OCI-LY7 (cell line): ENCODE data around the gene ZCCHC3. TPM values are rescaled to one million over a fixed set of nuclear protein-coding genes. Genes with fewer than 3 reads are reported as not detected.

Experiments
- BruUV-seq: library from RNA; stranded (reverse); fragments of 400-500 nt; replicated peaks from 2 replicates; lab custom pipeline; 2021; lab: Mats Ljungman, UMichigan
- CTCF ChIA-PET: fragments of 300-600 bp; sonication (Branson Sonifier 250); formaldehyde crosslinking; loops from one replicate; lab custom pipeline; 2022; ENCODE audit warnings: antibody characterized with exemption; ENCODE audit not compliant: unreplicated experiment; lab: Charles Lee
- POLR2A ChIA-PET: fragments of 300-600 bp; sonication (Branson Sonifier 250); formaldehyde crosslinking; loops from one replicate; lab custom pipeline; 2022; ENCODE audit warnings: antibody characterized with exemption; lab: Charles Lee
- DNase-seq: peaks from one replicate; pipeline ENCODE4 v3.0.0-alpha.2; 2015; ENCODE audit warnings: low spot score
- H2AFZ ChIP-seq: fragments of 200-600 bp; sonication (generic), shearing (Covaris generic); 2 replicates; pipeline ENCODE4 v1.6.1; 2014; ENCODE audit warnings: mild to moderate bottlenecking, antibody characterized with exemption, low read length, moderate library complexity
- H3K27ac ChIP-seq: fragments of 200-600 bp; sonication (generic); 2 replicates; pipeline ENCODE4 v1.5.1; 2014; ENCODE audit warnings: mixed run types, low read depth, mild to moderate bottlenecking, moderate library complexity, low read length, inconsistent platforms; ENCODE audit not compliant: poor library complexity, severe bottlenecking
- H3K36me3 ChIP-seq: fragments of 200-600 bp; sonication (generic); 2 replicates; pipeline ENCODE4 v1.6.1; 2014; ENCODE audit warnings: mild to moderate bottlenecking, antibody characterized with exemption, low read length, moderate library complexity, mixed read lengths; ENCODE audit not compliant: insufficient read depth
- H3K4me1 ChIP-seq: fragments of 200-600 bp; sonication (generic); 2 replicates; pipeline ENCODE4 v1.5.1; 2014; ENCODE audit warnings: mild to moderate bottlenecking, low read length; ENCODE audit not compliant: insufficient read depth, poor library complexity, severe bottlenecking
- H3K4me2 ChIP-seq: fragments of 200-600 bp; sonication (generic); 2 replicates; pipeline ENCODE4 v1.6.1; 2014; ENCODE audit warnings: mild to moderate bottlenecking, low read length
- H3K4me3 ChIP-seq: fragments of 200-600 bp; sonication (generic); 2 replicates; pipeline ENCODE4 v1.5.1; 2014; ENCODE audit warnings: mild to moderate bottlenecking, low read depth, low read length; ENCODE audit not compliant: poor library complexity, severe bottlenecking
- H3K79me2 ChIP-seq: fragments of 200-600 bp; sonication (generic); 2 replicates; pipeline ENCODE4 v1.6.1; 2016; ENCODE audit warnings: low read depth, mild to moderate bottlenecking, low read length, moderate library complexity, mixed read lengths; ENCODE audit not compliant: insufficient read depth
- H3K9me2 ChIP-seq: fragments of 200-600 bp; sonication (generic); 2 replicates; pipeline ENCODE4 v1.6.1; 2016; ENCODE audit warnings: mild to moderate bottlenecking, low read length, mixed read lengths; ENCODE audit not compliant: insufficient read depth
- H3K9me3 ChIP-seq: fragments of 200-600 bp; sonication (generic); 2 replicates; pipeline ENCODE4 v1.6.1; 2014; ENCODE audit warnings: mild to moderate bottlenecking, mixed run types, low read length, mixed read lengths
- H4K20me1 ChIP-seq: fragments of 200-600 bp; sonication (generic); 2 replicates; pipeline ENCODE4 v1.6.1; 2014; ENCODE audit warnings: mild to moderate bottlenecking, antibody characterized with exemption, low read length, moderate library complexity, mixed read lengths; ENCODE audit not compliant: insufficient read depth
- EZH2phosphoT487 ChIP-seq: fragments of 200-600 bp; sonication (generic); IDR thresholded peaks from 2 replicates; pipeline ENCODE4 v1.6.1; 2018; ENCODE audit warnings: low read depth, borderline replicate concordance, mild to moderate bottlenecking, mixed run types, antibody characterized with exemption, low read length, moderate library complexity, mixed read lengths
- intact Hi-C: fragments of 100-400 bp; cut with micrococcal nuclease; formaldehyde crosslinking; loops from one replicate; pipeline ENCODE4 v1.10.0; 2022; ENCODE audit not compliant: unreplicated experiment
- total RNA-seq, 2 experiments: library from RNA; depleted of rRNA in 1 of 2; stranded (reverse); fragments of >200 nt in 1 of 2; shearing (Covaris generic) in 1 of 2; gene quantifications; 2 replicates each; pipeline ENCODE4 v1.2.3, GENCODE V29; 2014 to 2022
- TF ChIP-seq, protein P1 (sequence below): fragments of 200-600 bp; sonication (generic); conservative IDR thresholded peaks from 2 replicates; pipeline ENCODE4 v1.5.1; 2014; ENCODE audit warnings: mild to moderate bottlenecking, antibody characterized with exemption, low read length, moderate library complexity, mixed read lengths

Gene ZCCHC3
- total RNA-seq, 2 experiments from 2014 or later: 35.6 to 45.3 TPM

DNA sequence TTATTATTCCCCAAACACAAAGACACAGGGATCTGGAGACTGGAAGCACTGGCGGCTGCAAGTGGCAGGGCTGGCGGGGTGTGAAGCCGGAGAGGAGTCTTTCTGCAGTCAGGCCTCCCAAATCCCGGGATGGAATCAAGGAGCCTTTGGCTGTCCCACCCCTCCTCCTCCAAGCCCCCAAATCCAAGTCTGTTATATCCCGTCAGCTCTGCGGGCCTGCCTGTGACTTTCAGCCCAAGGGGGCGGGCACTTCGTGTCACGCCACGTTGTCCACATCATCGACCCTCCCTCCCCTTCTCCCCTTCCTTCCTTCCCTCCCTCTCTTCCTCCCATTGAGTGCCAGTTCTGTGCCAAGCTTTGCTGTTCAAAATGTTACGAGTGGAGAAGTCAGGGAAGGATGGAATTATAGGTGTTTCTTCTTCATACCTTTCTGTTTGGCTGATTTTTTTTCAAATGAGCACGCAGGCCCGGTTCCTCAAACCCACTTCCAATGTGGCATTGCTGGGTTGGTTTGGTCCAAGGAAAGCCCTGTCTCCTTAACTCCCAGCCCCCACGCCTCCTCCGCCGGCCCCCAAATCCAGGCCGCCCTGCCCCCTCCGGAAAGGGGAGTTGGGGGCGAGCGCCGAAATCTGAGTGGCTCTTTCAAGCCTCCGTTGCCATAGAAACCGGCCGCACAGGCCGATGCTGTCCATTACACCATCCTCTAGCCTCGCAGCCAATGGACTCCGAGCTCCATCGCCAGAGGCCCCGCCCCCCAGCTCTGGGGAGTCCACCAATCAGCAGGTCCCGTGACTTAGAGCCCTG lies 12.7 kb downstream of the ZCCHC3 start:
- no TSS peak for BruUV-seq
- Histone ChIP-seq H3K9me2 (no peaks in the 10 kb centered on the region), H3K36me3 (no peaks in the 10 kb centered on the region), H4K20me1 (no peaks in the 10 kb centered on the region), H3K4me3 (peak overlapping the region; percentile 66), H3K4me1 (peaks cover 17% of the 10 kb centered on the region), H2AFZ (peak overlapping the region; percentile 98), H3K4me2 (peak overlapping the region; percentile 81), H3K27ac (no peak overlapping the region), H3K9me3 (no peaks in the 10 kb centered on the region), H3K79me2 (no peaks in the 10 kb centered on the region)
- ChIA-PET POLR2A (interaction anchor here (0.6 to 1.7 kb wide), 7 partner anchors 9 to 340 kb away, joined by 3 to 12 read pairs (median 4); partner anchors contain the start of gene SOX12), CTCF (interaction anchor here (0.6 to 1.9 kb wide), 5 partner anchors 11 to 52 kb away, joined by 3 to 8 read pairs (median 4); partner anchors contain the start of genes DEFB132 and SOX12)
- peak; percentile 98 for DNase-seq
- intact Hi-C loops: loop anchor here (1.0 kb wide), 1 partner anchor 14 kb away; no protein-coding TSS in a partner anchor
- TF ChIP-seq, protein P1, sequence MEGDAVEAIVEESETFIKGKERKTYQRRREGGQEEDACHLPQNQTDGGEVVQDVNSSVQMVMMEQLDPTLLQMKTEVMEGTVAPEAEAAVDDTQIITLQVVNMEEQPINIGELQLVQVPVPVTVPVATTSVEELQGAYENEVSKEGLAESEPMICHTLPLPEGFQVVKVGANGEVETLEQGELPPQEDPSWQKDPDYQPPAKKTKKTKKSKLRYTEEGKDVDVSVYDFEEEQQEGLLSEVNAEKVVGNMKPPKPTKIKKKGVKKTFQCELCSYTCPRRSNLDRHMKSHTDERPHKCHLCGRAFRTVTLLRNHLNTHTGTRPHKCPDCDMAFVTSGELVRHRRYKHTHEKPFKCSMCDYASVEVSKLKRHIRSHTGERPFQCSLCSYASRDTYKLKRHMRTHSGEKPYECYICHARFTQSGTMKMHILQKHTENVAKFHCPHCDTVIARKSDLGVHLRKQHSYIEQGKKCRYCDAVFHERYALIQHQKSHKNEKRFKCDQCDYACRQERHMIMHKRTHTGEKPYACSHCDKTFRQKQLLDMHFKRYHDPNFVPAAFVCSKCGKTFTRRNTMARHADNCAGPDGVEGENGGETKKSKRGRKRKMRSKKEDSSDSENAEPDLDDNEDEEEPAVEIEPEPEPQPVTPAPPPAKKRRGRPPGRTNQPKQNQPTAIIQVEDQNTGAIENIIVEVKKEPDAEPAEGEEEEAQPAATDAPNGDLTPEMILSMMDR: no peak
- no peak for TF ChIP-seq EZH2phosphoT487

DNA sequence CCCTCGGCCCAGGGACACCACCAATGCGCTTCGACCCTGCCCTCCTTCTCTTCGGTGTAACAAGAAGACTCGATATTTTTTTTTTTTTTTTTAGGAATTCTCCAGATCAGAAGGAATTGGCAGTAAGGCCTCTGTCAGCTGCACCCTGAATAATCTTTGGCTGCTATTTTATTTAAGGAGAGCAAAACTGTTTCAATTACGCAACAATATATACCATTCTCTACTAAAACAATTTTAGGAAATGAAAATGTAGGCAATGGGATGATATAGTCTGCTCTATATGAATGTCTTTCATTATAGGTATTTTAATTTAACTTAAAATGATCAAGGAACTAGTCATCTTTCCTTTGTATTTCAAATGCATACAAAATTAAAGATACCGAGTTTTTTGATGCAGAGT lies 13.3 kb downstream of the ZCCHC3 start:
- no peaks in the 10 kb centered on the region for H3K9me2 ChIP-seq
- intact Hi-C loops: loop anchor here (1.0 kb wide), 1 partner anchor 14 kb away; no protein-coding TSS in a partner anchor
- peaks cover 17% of the 10 kb centered on the region for H3K4me1 ChIP-seq
- peak overlapping the region; percentile 81 for H3K4me2 ChIP-seq
- TF ChIP-seq, protein P1: no peak
- TF ChIP-seq EZH2phosphoT487: no peak
- no peaks in the 10 kb centered on the region for H3K9me3 ChIP-seq
- H3K27ac ChIP-seq: no peak overlapping the region
- no TSS peak for BruUV-seq
- ChIA-PET POLR2A (interaction anchor here (0.6 to 1.7 kb wide), 6 partner anchors 10 to 339 kb away, joined by 3 to 12 read pairs (median 4); partner anchors contain the start of gene SOX12), CTCF (interaction anchor here (0.6 to 1.9 kb wide), 5 partner anchors 11 to 53 kb away, joined by 3 to 8 read pairs (median 4); partner anchors contain the start of genes DEFB132 and SOX12)
- no peaks in the 10 kb centered on the region for H3K79me2 ChIP-seq
- no peaks in the 10 kb centered on the region for H3K36me3 ChIP-seq
- DNase-seq: no peak
- H3K4me3 ChIP-seq: peak overlapping the region; percentile 66
- peak overlapping the region; percentile 98 for H2AFZ ChIP-seq
- no peaks in the 10 kb centered on the region for H4K20me1 ChIP-seq
